Breast epithelium (tissue), 4 donors: Measurements from ENCODE around the gene BABAM2. TPM values are rescaled to one million over a fixed set of nuclear protein-coding genes. Genes with fewer than 3 reads are reported as not detected.

Source experiments
- DNase-seq, 2 donors: peaks; one replicate each; pipeline ENCODE4 v3.0.0-alpha.2; 2019; ENCODE audit warnings: low spot score in 2 of 2
- H3K27ac ChIP-seq, 2 donors: fragments of 200-600 bp; sonication (generic) in 1 of 2; one replicate each; pipeline ENCODE4 v1.5.1; 2016 to 2019; ENCODE audit warnings: mild to moderate bottlenecking in 1 of 2
- H3K27me3 ChIP-seq, 2 donors: fragments of 200-600 bp; sonication (generic) in 1 of 2; one replicate each; pipeline versions ENCODE4 v1.5.1 to v1.6.0; 2017 to 2019; ENCODE audit warnings: control low read depth in 1 of 2, mild to moderate bottlenecking in 1 of 2
- H3K36me3 ChIP-seq: fragments of 200-600 bp; one replicate; pipeline ENCODE4 v1.5.1; 2019
- H3K4me1 ChIP-seq, 2 donors: fragments of 200-600 bp; sonication (generic); one replicate each; pipeline ENCODE4 v1.5.1; 2016 to 2019; ENCODE audit warnings: control low read depth in 1 of 2
- H3K4me3 ChIP-seq, 3 donors: fragments of 200-600 bp; sonication (generic); 1 replicate in 2 of 3; 2 replicates in 1 of 3; pipeline ENCODE4 v1.5.1; 2016 to 2019; ENCODE audit warnings: mild to moderate bottlenecking in 3 of 3, moderate library complexity in 2 of 3
- H3K9me3 ChIP-seq, 2 donors: fragments of 200-600 bp; sonication (generic) in 1 of 2; one replicate each; pipeline ENCODE4 v1.5.1; 2016 to 2019; ENCODE audit warnings: control low read depth in 1 of 2
- CTCF ChIP-seq, 3 donors: fragments of 450-650 bp; IDR thresholded peaks; one replicate each; pipeline ENCODE4 v1.5.1; 2016 to 2017; ENCODE audit warnings: antibody characterized with exemption in 3 of 3, mild to moderate bottlenecking in 3 of 3, moderate library complexity in 3 of 3
- POLR2A ChIP-seq: fragments of 450-650 bp; IDR thresholded peaks from one replicate; pipeline ENCODE4 v1.6.1; 2016; ENCODE audit warnings: antibody characterized with exemption, mild to moderate bottlenecking, moderate library complexity
- POLR2AphosphoS5 ChIP-seq, 3 donors: sonication (generic); formaldehyde crosslinking; IDR thresholded peaks; one replicate each; pipeline ENCODE4 v1.6.1; 2017; ENCODE audit warnings: antibody characterized with exemption in 3 of 3
- intact Hi-C: fragments of 100-400 bp; cut with DNase I; formaldehyde crosslinking; loops from one replicate; pipeline ENCODE4 v1.15.1; 2023; ENCODE audit warnings: low total_unique reads
- total RNA-seq, 3 donors: library from RNA; depleted of rRNA; stranded (reverse); fragments of >200 nt; gene quantifications; one replicate each; pipeline ENCODE4 v1.1.0, GENCODE V29; 2016

The BABAM2 gene
- total RNA-seq, 3 donors from 2014 or later, result 34.7 to 46.2 (median 37.4) TPM

GRCh38 chr2:28336264-28336980, 445.9 kb downstream of the BABAM2 start:
- Histone ChIP-seq H3K4me1 (peaks cover 0 to 5% of the 10 kb centered on the region in 2 donors), H3K4me3 (no peak overlapping the region), H3K36me3 (no peaks in the 10 kb centered on the region), H3K27me3 (no peaks in the 10 kb centered on the region), H3K9me3 (no peaks in the 10 kb centered on the region), H3K27ac (no peak overlapping the region)
- TF ChIP-seq POLR2AphosphoS5 (IDR thresholded peaks at IDR 0.05) (no peak), POLR2A (no peak), CTCF (IDR thresholded peaks at IDR 0.05) (no peak)
- intact Hi-C loops, result no loop called here
- no peak for DNase-seq

GRCh38 chr2:28336982-28337627, 446.6 kb downstream of the BABAM2 start:
- Histone ChIP-seq H3K4me3 (no peak overlapping the region), H3K4me1 (peaks cover 0 to 5% of the 10 kb centered on the region in 2 donors), H3K9me3 (no peaks in the 10 kb centered on the region), H3K27me3 (no peaks in the 10 kb centered on the region), H3K36me3 (no peaks in the 10 kb centered on the region), H3K27ac (peak overlapping the region in 1 of 2 donors; percentile 65)
- DNase-seq, result no peak
- intact Hi-C loops, result no loop called here
- TF ChIP-seq POLR2A, result no peak
- TF ChIP-seq POLR2AphosphoS5 (IDR thresholded peaks at IDR 0.05), result no peak
- TF ChIP-seq CTCF (IDR thresholded peaks at IDR 0.05), result no peak

- DNase-seq, result peak; percentile 66 to 68
- peak overlapping the region; percentile 51 to 65 for H3K27ac ChIP-seq
- H3K4me1 ChIP-seq, result peaks cover 0 to 5% of the 10 kb centered on the region in 2 donors
- no peaks in the 10 kb centered on the region for H3K27me3 ChIP-seq
- H3K36me3 ChIP-seq, result no peaks in the 10 kb centered on the region
- H3K9me3 ChIP-seq, result no peaks in the 10 kb centered on the region
- intact Hi-C loops, result no loop called here
- peak; percentile 48 to 90 (median 88) for TF ChIP-seq POLR2AphosphoS5 (IDR thresholded peaks at IDR 0.05)
- TF ChIP-seq CTCF (IDR thresholded peaks at IDR 0.05), result no peak
- no peak for TF ChIP-seq POLR2A
- H3K4me3 ChIP-seq, result no peak overlapping the region
These were observed 447.7 kb downstream of the BABAM2 start for GRCh38 chr2:28338046-28338817.

GRCh38 chr2:28338831-28339321, 448.3 kb downstream of the BABAM2 start:
- intact Hi-C loops, result no loop called here
- Histone ChIP-seq H3K27ac (peak overlapping the region; percentile 51 to 65), H3K9me3 (no peaks in the 10 kb centered on the region), H3K36me3 (no peaks in the 10 kb centered on the region), H3K4me3 (no peak overlapping the region), H3K27me3 (no peaks in the 10 kb centered on the region), H3K4me1 (peaks cover 0 to 5% of the 10 kb centered on the region in 2 donors)
- no peak for TF ChIP-seq POLR2AphosphoS5 (IDR thresholded peaks at IDR 0.05)
- TF ChIP-seq POLR2A, result no peak
- no peak for TF ChIP-seq CTCF (IDR thresholded peaks at IDR 0.05)
- DNase-seq, result no peak
